T-helper 2 cell treated with Interferon-gamma antibody and Interleukin-4, amounts not matched to agents 5 μg/mL and 100 μg/mL, for 36 hours (primary cell): Measurements from ENCODE around the gene PRRC1.
A peak's percentile ranks its signal among the peaks of the same experiment; 100 is the strongest.
"Not testable (repeated sequence)": the region's sequence is repeated elsewhere in the genome, so short reads cannot be mapped to it uniquely, and the experiment has no call there.

Experiments
- DNase-seq: peaks from one replicate; pipeline ENCODE4 v3.0.0; 2021; ENCODE audit warnings: low spot score
- H3K27ac Mint-ChIP-seq: one replicate; pipeline ENCODE4 v1.8.0; 2021; ENCODE audit warnings: mild to moderate bottlenecking, mixed read lengths
- H3K27me3 Mint-ChIP-seq: one replicate; pipeline ENCODE4 v1.8.0; 2021; ENCODE audit warnings: low read depth, mixed read lengths
- H3K36me3 Mint-ChIP-seq: one replicate; pipeline ENCODE4 v1.8.0; 2021; ENCODE audit warnings: low read depth, mixed read lengths
- H3K4me1 Mint-ChIP-seq: one replicate; pipeline ENCODE4 v1.8.0; 2021; ENCODE audit warnings: low read depth, mixed read lengths
- H3K4me3 Mint-ChIP-seq: one replicate; pipeline ENCODE4 v1.8.0; 2022; ENCODE audit warnings: mild to moderate bottlenecking, moderate library complexity, mixed read lengths
- H3K9me3 Mint-ChIP-seq: one replicate; pipeline ENCODE4 v1.8.0; 2021; ENCODE audit warnings: mixed read lengths

The PRRC1 gene

GRCh38 chr5:127518319-127518621 lies 830 bp downstream of the PRRC1 start:
- no peaks in the 10 kb centered on the region for H3K27me3 Mint-ChIP-seq
- peak overlapping the region; percentile 84 for H3K4me3 Mint-ChIP-seq
- DNase-seq: no peak
- peaks cover 33% of the 10 kb centered on the region for H3K36me3 Mint-ChIP-seq
- peaks cover 22% of the 10 kb centered on the region for H3K4me1 Mint-ChIP-seq
- H3K9me3 Mint-ChIP-seq: peaks cover 14% of the 10 kb centered on the region
- H3K27ac Mint-ChIP-seq: peak overlapping the region; percentile 76

GRCh38 chr5:127519527-127519926 lies 2.1 kb downstream of the PRRC1 start:
- Mint-ChIP-seq H3K36me3 (peaks cover 38% of the 10 kb centered on the region), H3K4me3 (peak overlapping the region; percentile 30), H3K27ac (no peak overlapping the region), H3K4me1 (peaks cover 22% of the 10 kb centered on the region), H3K27me3 (no peaks in the 10 kb centered on the region), H3K9me3 (peaks cover 14% of the 10 kb centered on the region)
- DNase-seq: no peak

DNA sequence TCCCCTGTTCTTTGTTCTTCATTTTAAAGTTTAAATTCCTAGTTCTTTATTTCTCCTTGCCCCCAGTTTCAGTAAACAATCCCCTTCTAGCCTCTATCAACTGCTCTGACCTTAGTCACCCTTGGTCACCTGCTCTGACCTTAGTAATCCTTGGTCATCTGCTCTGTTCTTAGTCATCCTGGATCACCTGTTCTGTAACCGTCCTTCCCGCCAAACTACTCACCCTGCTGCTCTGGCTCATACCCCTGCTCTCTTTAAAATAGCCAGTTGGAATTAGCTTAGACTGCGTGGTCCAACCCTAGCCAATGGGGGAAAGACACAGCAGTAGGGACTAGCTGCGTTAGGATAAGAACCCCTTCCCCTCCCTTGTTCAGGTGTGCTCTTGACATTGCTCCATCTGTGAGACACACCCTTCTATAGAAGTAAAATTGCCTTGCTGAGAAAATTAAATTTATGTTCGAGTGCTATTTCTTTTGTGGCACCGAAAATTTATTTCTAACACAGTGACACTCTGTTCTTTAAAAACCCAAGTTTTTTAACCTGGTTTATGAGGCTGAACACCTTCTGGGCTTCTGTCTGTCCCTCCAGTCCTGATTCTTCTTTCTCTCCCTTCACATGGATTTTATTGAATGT lies 3.8 kb downstream of the PRRC1 start:
- H3K4me3 Mint-ChIP-seq: no peak overlapping the region

GRCh38 chr5:127525181-127525580 lies 7.7 kb downstream of the PRRC1 start:
- DNase-seq: no peak
- H3K27me3 Mint-ChIP-seq: no peaks in the 10 kb centered on the region
- peaks cover 14% of the 10 kb centered on the region for H3K9me3 Mint-ChIP-seq
- H3K4me1 Mint-ChIP-seq: peaks cover 5% of the 10 kb centered on the region
- no peak overlapping the region for H3K4me3 Mint-ChIP-seq
- peaks cover 55% of the 10 kb centered on the region for H3K36me3 Mint-ChIP-seq
- no peak overlapping the region for H3K27ac Mint-ChIP-seq

More for the DNA sequence above, 3.8 kb downstream of the PRRC1 start:
- DNase-seq: no peak
- Mint-ChIP-seq H3K27ac (no peak overlapping the region), H3K4me1 (peaks cover 22% of the 10 kb centered on the region), H3K36me3 (peaks cover 45% of the 10 kb centered on the region), H3K27me3 (no peaks in the 10 kb centered on the region), H3K9me3 (peaks cover 14% of the 10 kb centered on the region)

DNA sequence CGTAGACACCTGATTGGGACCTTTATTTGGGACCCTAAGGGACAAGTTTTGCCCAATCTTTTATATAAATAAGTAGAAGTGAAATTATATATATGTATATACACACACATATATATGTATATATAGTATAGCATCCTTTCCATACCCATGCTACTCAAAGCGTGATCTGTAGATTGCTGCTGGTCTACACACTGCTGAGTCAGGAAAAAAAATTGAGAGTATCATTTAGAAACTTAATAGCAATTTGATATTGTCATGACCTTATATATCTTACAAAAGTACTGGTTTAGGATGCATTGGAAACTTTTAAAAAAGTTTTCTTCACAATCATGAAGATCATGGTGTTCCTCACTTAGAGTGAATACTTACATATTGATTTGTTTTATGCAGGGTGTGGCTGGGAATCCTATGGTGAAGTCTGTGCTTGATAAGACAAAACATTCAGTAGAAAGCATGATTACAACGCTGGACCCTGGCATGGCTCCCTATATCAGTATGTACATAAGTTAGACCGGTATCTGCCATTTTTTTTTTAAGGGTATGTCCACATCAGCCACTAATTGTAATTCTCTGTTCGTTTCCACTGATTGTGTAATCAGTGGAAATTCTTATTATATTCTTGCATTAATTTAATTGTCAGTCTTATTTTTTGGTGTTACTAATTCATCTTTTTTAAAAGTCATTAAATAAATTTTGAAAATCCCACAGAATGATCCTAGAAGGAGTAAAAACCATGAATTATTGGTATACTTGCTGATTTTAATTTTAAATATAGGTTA lies 12.7 kb downstream of the PRRC1 start:
- Mint-ChIP-seq H3K36me3 (peaks cover 50% of the 10 kb centered on the region), H3K4me3 (no peak overlapping the region)

GRCh38 chr5:127536687-127537086 lies 19.2 kb downstream of the PRRC1 start:
- Mint-ChIP-seq H3K36me3 (peaks cover 62% of the 10 kb centered on the region), H3K4me3 (no peak overlapping the region), H3K9me3 (peaks cover 4% of the 10 kb centered on the region), H3K27me3 (no peaks in the 10 kb centered on the region), H3K27ac (no peak overlapping the region), H3K4me1 (no peaks in the 10 kb centered on the region)
- no peak for DNase-seq

More for the DNA sequence above, 12.7 kb downstream of the PRRC1 start:
- Mint-ChIP-seq H3K4me1 (no peaks in the 10 kb centered on the region), H3K27ac (no peak overlapping the region), H3K27me3 (no peaks in the 10 kb centered on the region), H3K9me3 (no peaks in the 10 kb centered on the region)
- DNase-seq: no peak

DNA sequence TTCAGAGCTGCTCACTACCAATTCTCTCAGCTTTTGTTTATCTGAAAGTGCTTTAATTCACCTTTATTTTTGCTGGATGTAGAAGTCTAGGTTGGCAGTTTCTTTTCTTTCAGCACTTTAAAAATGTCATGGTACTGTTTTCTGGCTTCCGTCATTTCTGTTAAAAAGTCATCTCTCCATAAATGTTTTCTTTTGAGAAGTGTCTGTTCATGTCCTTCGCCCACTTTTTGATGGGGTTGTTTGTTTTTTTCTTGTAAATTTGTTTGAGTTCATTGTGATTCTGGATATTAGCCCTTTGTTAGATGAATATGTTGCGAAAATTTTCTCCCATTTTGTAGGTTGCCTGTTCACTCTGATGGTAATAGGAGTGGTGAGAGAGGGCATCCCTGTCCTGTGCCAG lies 23.1 kb downstream of the PRRC1 start:
- H3K36me3 Mint-ChIP-seq: peaks cover 53% of the 10 kb centered on the region
- not testable (repeated sequence) for DNase-seq, H3K27me3 Mint-ChIP-seq, H3K27ac Mint-ChIP-seq, H3K9me3 Mint-ChIP-seq, H3K4me3 Mint-ChIP-seq, H3K4me1 Mint-ChIP-seq

- H3K4me3 Mint-ChIP-seq, H3K9me3 Mint-ChIP-seq, H3K4me1 Mint-ChIP-seq, H3K27me3 Mint-ChIP-seq, H3K27ac Mint-ChIP-seq, DNase-seq: not testable (repeated sequence)
- peaks cover 41% of the 10 kb centered on the region for H3K36me3 Mint-ChIP-seq
Measured at GRCh38 chr5:127545249-127545648, 27.8 kb downstream of the PRRC1 start.

DNA sequence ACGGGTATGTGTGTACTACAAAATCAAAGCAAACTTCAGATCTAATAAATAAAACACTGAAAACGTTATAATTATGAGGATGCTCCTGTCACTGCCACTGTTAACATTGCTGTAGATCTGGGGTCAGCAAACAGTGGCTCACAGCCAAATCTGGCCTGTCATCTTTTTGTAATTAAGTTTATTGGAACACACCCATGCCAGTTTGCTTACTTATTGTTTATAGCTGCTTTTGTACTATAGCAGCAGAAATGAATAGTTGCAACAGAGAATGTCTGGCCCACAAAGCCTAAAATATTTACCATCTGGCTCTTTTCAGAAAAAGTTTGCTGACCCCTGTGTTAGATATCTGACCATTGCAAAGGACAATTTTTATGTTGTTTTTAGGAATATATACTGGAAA lies 32.1 kb downstream of the PRRC1 start:
- Mint-ChIP-seq H3K36me3 (peaks cover 35% of the 10 kb centered on the region), H3K4me3 (no peak overlapping the region), H3K27me3 (no peaks in the 10 kb centered on the region), H3K27ac (no peak overlapping the region), H3K9me3 (no peaks in the 10 kb centered on the region), H3K4me1 (no peaks in the 10 kb centered on the region)
- no peak for DNase-seq

GRCh38 chr5:127550652-127551409 lies 33.4 kb downstream of the PRRC1 start:
- no peaks in the 10 kb centered on the region for H3K27me3 Mint-ChIP-seq

GRCh38 chr5:127551410-127552041 lies 34.1 kb downstream of the PRRC1 start:
- DNase-seq: no peak
- Mint-ChIP-seq H3K4me1 (no peaks in the 10 kb centered on the region), H3K36me3 (peaks cover 25% of the 10 kb centered on the region), H3K4me3 (no peak overlapping the region), H3K27ac (no peak overlapping the region), H3K27me3 (no peaks in the 10 kb centered on the region), H3K9me3 (no peaks in the 10 kb centered on the region)

More at GRCh38 chr5:127550652-127551409, 33.4 kb downstream of the PRRC1 start:
- no peaks in the 10 kb centered on the region for H3K4me1 Mint-ChIP-seq
- no peak overlapping the region for H3K4me3 Mint-ChIP-seq
- H3K36me3 Mint-ChIP-seq: peaks cover 30% of the 10 kb centered on the region
- no peak for DNase-seq
- no peak overlapping the region for H3K27ac Mint-ChIP-seq
- H3K9me3 Mint-ChIP-seq: no peaks in the 10 kb centered on the region

- Mint-ChIP-seq H3K4me3 (no peak overlapping the region), H3K27me3 (no peaks in the 10 kb centered on the region), H3K9me3 (no peaks in the 10 kb centered on the region), H3K27ac (no peak overlapping the region), H3K4me1 (no peaks in the 10 kb centered on the region), H3K36me3 (peaks cover 14% of the 10 kb centered on the region)
- no peak for DNase-seq
Measured at GRCh38 chr5:127555826-127556225, 38.4 kb downstream of the PRRC1 start.

GRCh38 chr5:127556609-127557334 lies 39.3 kb downstream of the PRRC1 start:
- Mint-ChIP-seq H3K27me3 (peaks cover under 1% of the 10 kb centered on the region), H3K4me1 (no peaks in the 10 kb centered on the region), H3K36me3 (peaks cover 12% of the 10 kb centered on the region), H3K9me3 (no peaks in the 10 kb centered on the region), H3K27ac (no peak overlapping the region), H3K4me3 (no peak overlapping the region)
- no peak for DNase-seq
